HEK293T (cell line): ENCODE results near the gene TRPM2.
"Not testable (repeated sequence)": the region's sequence is repeated elsewhere in the genome, so short reads cannot be mapped to it uniquely, and the experiment has no call there.

Experiments used
- CTCF ChIA-PET: fragments of 350-600 bp; formaldehyde crosslinking; extraction: SDS; loops from one replicate; lab custom pipeline; 2021; ENCODE audit warnings: antibody characterized with exemption, inconsistent platforms; lab: Yijun Ruan, JAX
- POLR2A ChIA-PET: fragments of 350-600 bp; formaldehyde crosslinking; extraction: SDS; loops from one replicate; lab custom pipeline; 2020; ENCODE audit warnings: antibody characterized with exemption, inconsistent platforms; lab: Yijun Ruan, JAX
- DNase-seq: peaks from one replicate; pipeline ENCODE4 v3.0.0; 2012; ENCODE audit warnings: mixed read lengths; ENCODE audit errors: extremely low spot score
- ARNT ChIP-seq: fragments of 450-650 bp; IDR thresholded peaks from 2 replicates; pipeline ENCODE4 v1.6.1; 2017; ENCODE audit warnings: mild to moderate bottlenecking
- BHLHE40 ChIP-seq: fragments of 450-650 bp; IDR thresholded peaks from 2 replicates; pipeline ENCODE4 v1.6.1; 2016; ENCODE audit warnings: mild to moderate bottlenecking, moderate library complexity, borderline replicate concordance
- CTBP1 ChIP-seq: fragments of 450-650 bp; IDR thresholded peaks from 2 replicates; pipeline ENCODE4 v1.6.1; 2016; ENCODE audit warnings: borderline replicate concordance
- ELF4 ChIP-seq: fragments of 450-650 bp; IDR thresholded peaks from 2 replicates; pipeline ENCODE4 v1.6.1; 2017; ENCODE audit warnings: antibody characterized with exemption
- FOXA1 ChIP-seq: fragments of 450-650 bp; IDR thresholded peaks from 2 replicates; pipeline ENCODE4 v1.6.1; 2016; ENCODE audit warnings: mild to moderate bottlenecking
- FOXK2 ChIP-seq: fragments of 450-650 bp; IDR thresholded peaks from 2 replicates; pipeline ENCODE4 v1.6.1; 2016; ENCODE audit warnings: mild to moderate bottlenecking
- FOXM1 ChIP-seq: fragments of 450-650 bp; IDR thresholded peaks from 2 replicates; pipeline ENCODE4 v1.6.1; 2017; ENCODE audit warnings: mild to moderate bottlenecking, borderline replicate concordance
- HDGF ChIP-seq: fragments of 450-650 bp; IDR thresholded peaks from 2 replicates; pipeline ENCODE4 v1.6.1; 2017; ENCODE audit warnings: antibody characterized with exemption, borderline replicate concordance
- L3MBTL2 ChIP-seq: fragments of 450-650 bp; conservative IDR thresholded peaks from 2 replicates; pipeline ENCODE4 v1.6.1; 2016; ENCODE audit warnings: mild to moderate bottlenecking
- LEF1 ChIP-seq: fragments of 450-650 bp; IDR thresholded peaks from 2 replicates; pipeline ENCODE4 v1.6.1; 2017; ENCODE audit warnings: mild to moderate bottlenecking, borderline replicate concordance
- NFRKB ChIP-seq: fragments of 450-650 bp; IDR thresholded peaks from 2 replicates; pipeline ENCODE4 v1.6.1; 2016; ENCODE audit warnings: mild to moderate bottlenecking, moderate library complexity
- PKNOX1 ChIP-seq: fragments of 450-650 bp; IDR thresholded peaks from 2 replicates; pipeline ENCODE4 v1.6.1; 2016
- SP1 ChIP-seq: fragments of 450-650 bp; IDR thresholded peaks from 2 replicates; pipeline ENCODE4 v1.6.1; 2017
- SUZ12 ChIP-seq: fragments of 450-650 bp; IDR thresholded peaks from 2 replicates; pipeline ENCODE4 v1.6.1; 2016; ENCODE audit warnings: mild to moderate bottlenecking
- TARDBP ChIP-seq: fragments of 450-650 bp; IDR thresholded peaks from 2 replicates; pipeline ENCODE4 v1.6.1; 2016
- ZNF384 ChIP-seq: fragments of 450-650 bp; IDR thresholded peaks from 2 replicates; pipeline ENCODE4 v1.6.1; 2016

Gene TRPM2

DNA sequence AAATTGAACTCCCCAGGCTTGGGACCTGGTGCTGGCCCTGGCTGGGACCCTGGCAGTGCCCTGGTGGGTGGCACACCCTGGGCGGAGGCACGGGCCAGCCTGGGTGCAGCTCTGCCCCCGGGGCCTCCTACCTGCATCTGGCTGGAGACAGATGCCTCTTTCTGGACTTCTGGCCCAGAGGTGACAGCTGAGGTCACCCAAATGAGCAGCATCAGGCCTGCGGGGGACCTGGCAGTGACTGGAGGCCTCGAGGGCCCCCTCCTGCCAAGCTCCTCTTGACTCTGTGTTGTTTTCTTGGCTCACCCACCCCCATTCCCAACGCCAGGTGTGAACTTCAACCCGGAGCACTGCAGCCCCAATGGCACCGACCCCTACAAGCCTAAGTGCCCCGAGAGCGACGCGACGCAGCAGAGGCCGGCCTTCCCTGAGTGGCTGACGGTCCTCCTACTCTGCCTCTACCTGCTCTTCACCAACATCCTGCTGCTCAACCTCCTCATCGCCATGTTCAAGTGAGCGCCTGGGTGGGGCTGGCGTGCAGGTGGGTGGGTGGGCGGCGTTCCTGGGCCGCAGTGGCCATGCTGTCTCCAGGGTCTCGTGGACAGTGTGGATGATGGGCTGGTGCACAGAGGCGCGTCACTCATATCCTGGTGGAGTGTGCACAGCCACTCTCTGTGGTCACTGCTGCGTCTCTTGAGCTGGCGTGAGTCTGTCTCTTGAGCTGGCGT lies 60.3 kb downstream of the TRPM2 start:
- no peak for TF ChIP-seq BHLHE40
- ChIA-PET CTCF (no interaction called here), POLR2A (no interaction called here)
- no peak for DNase-seq

DNA sequence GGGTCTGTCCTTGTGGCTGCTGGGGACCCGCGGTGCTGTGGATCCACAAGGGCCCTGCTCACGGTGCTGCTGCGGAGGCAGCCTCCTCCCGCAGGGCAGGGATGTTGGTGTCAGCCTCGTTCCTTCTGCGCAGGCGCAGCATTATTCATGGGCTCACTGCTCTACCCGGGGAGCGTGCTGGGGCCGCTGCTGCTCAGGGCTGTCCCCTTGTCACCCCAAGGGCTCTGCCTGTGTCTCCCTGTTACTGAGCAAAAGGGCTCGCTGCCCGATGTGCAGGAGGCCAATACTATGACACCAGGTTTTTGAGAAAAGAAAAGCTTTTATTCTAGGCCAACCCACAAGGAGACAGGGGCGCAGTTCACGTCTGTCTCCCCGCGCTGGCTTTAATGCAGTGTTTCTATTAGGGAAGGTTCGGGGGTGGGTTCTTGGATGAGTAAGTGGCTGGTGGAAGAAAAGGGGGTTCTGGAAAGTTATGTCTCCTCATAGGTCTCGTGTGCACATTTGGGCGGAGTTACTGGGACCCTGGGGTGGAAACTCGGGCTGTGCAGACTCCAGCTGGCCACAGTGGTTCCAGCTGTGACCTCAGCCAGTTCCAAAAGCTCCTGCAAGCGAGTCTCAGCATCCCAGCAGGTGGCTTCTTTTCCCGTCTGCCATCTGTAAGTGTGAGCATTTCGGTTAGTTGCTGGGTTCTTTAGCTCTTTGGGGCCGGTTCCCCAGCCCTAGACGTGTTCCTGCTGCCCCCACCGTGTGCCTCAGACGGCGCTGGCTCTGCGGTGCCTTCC lies 61.1 kb downstream of the TRPM2 start:
- no peak for DNase-seq
- ChIA-PET CTCF (no interaction called here), POLR2A (no interaction called here)
- TF ChIP-seq LEF1 (no peak), BHLHE40 (no peak), CTBP1 (no peak), FOXM1 (no peak), SUZ12 (no peak), FOXA1 (no peak), NFRKB (no peak), SP1 (no peak), PKNOX1 (no peak), HDGF (no peak)

GRCh38 chr21:44415073-44416025 lies 61.9 kb downstream of the TRPM2 start:
- TF ChIP-seq CTBP1 (no peak), TARDBP (no peak), FOXA1 (no peak), FOXM1 (no peak), FOXK2 (no peak)
- ChIA-PET POLR2A (no interaction called here), CTCF (no interaction called here)
- no peak for DNase-seq

DNA sequence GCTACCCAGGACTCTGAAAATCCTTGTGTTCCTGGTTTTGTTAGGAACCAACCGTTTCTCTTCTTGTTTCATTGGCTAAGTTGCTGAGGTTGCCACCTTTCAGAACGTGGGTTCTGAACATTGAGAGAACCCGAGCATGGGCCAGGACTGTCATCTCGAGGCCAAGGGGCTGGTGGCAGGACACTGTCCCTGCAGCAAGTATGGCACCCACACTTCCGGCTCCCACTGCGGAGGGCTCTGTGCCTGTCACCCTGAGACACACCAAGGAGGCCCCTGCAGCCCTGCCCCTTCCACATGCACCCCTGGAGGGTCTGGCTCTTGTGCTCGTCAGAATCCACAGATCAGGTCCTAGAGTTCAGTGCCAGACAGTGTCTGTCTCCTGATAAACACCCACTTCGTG lies 62.8 kb downstream of the TRPM2 start:
- ChIA-PET CTCF (no interaction called here), POLR2A (no interaction called here)
- no peak for DNase-seq
- no peak for TF ChIP-seq SUZ12
- no peak for TF ChIP-seq L3MBTL2
- no peak for TF ChIP-seq FOXM1
- no peak for TF ChIP-seq CTBP1
- no peak for TF ChIP-seq ZNF384
- TF ChIP-seq NFRKB: no peak
- no peak for TF ChIP-seq FOXA1

DNA sequence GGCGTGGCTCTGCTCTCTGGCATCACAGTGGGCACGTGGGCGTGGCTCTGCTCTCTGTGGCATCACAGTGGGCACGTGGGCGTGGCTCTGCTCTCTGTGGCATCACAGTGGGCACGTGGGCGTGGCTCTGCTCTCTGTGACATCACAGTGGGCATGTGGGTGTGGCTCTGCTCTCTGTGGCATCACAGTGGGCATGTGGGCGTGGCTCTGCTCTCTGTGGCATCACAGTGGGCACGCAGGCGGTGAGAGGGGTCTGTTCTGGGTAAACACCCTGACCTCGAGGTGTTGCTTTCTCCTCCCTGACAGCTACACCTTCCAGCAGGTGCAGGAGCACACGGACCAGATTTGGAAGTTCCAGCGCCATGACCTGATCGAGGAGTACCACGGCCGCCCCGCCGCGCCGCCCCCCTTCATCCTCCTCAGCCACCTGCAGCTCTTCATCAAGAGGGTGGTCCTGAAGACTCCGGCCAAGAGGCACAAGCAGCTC lies 64.2 kb downstream of the TRPM2 start:
- CTCF ChIA-PET, DNase-seq, POLR2A ChIA-PET: not testable (repeated sequence)

DNA sequence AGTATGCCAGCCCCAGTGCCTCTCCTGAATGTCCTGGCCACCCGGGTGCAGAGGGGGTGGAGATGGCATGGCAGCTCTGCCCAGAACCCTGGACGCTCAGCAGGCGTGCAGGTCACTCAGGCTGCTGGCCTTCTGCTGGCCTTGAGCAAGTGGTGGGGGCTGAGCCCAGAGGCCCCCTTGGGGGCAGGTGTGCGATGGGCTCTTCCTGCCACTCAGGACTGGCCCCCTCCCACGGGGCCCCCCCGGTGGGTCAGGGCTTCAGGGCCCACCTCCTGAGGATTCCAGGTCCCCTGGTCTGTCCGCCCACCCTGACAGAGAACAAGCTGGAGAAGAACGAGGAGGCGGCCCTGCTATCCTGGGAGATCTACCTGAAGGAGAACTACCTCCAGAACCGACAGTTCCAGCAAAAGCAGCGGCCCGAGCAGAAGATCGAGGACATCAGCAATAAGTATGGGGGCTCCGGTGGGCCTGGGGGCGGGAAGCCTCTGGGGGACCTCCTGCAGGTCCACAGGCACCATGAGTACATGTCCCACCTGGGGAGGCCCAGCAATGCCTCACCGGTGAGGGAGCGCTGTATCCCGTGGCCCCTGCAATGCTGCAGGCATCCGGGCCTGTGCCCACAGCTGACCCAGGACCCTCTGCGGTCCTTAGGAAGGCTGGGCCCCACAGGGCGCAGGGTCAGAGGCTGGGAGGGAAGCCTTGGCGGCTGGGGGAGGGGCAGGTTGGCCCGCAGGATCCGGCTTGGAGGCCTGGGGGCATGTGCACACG lies 64.9 kb downstream of the TRPM2 start:
- DNase-seq: no peak
- TF ChIP-seq PKNOX1: no peak
- TF ChIP-seq ARNT: no peak
- TF ChIP-seq LEF1: no peak
- no peak for TF ChIP-seq L3MBTL2
- POLR2A ChIA-PET: no interaction called here
- CTCF ChIA-PET: no interaction called here

GRCh38 chr21:44418876-44419230 lies 65.4 kb downstream of the TRPM2 start:
- no peak for TF ChIP-seq ELF4
- no peak for TF ChIP-seq NFRKB
- no peak for TF ChIP-seq ZNF384
- no peak for TF ChIP-seq PKNOX1
- TF ChIP-seq FOXA1: no peak
- no peak for TF ChIP-seq ARNT
- no peak for TF ChIP-seq BHLHE40
- no peak for TF ChIP-seq L3MBTL2
- no peak for TF ChIP-seq LEF1
- no peak for TF ChIP-seq HDGF
- TF ChIP-seq TARDBP: no peak
- no peak for TF ChIP-seq SUZ12
- no peak for TF ChIP-seq FOXM1
- no peak for TF ChIP-seq FOXK2
- TF ChIP-seq CTBP1: no peak
- TF ChIP-seq SP1: no peak
- POLR2A ChIA-PET: no interaction called here
- DNase-seq: no peak
- CTCF ChIA-PET: no interaction called here
